Gastrocnemius medialis (tissue), 4 donors: ENCODE data around the gene NUDT17. TPM values are rescaled to one million over a fixed set of nuclear protein-coding genes. Genes with fewer than 3 reads are reported as not detected.

Source experiments
- ATAC-seq, 2 donors: fragments of 150-250 bp; one replicate each; pipeline ENCODE4 v1.9.1; 2016
- DNase-seq, 2 donors: peaks; one replicate each; pipeline ENCODE4 v3.0.0-alpha.2; 2019
- H3K27ac ChIP-seq, 4 donors: fragments of 200-600 bp; sonication (generic); 1 replicate in 1 of 4; 2 replicates in 3 of 4; pipeline ENCODE4 v1.5.1; 2016 to 2018; ENCODE audit warnings: mild to moderate bottlenecking in 2 of 4, moderate library complexity in 1 of 4
- H3K27me3 ChIP-seq, 3 donors: fragments of 200-600 bp; sonication (generic) in 2 of 3; 1 replicate in 1 of 3; 2 replicates in 2 of 3; pipeline versions ENCODE4 v1.5.1 to v1.6.0; 2016 to 2019; ENCODE audit warnings: mild to moderate bottlenecking in 1 of 3, moderate library complexity in 1 of 3
- H3K36me3 ChIP-seq, 2 donors: fragments of 200-600 bp; sonication (generic) in 1 of 2; one replicate each; pipeline ENCODE4 v1.5.1; 2017 to 2018
- H3K4me1 ChIP-seq, 2 donors: fragments of 200-600 bp; sonication (generic) in 1 of 2; one replicate each; pipeline ENCODE4 v1.5.1; 2016 to 2017; ENCODE audit warnings: mild to moderate bottlenecking in 2 of 2
- H3K4me3 ChIP-seq, 4 donors: fragments of 200-600 bp; sonication (generic) in 3 of 4; 1 replicate in 1 of 4; 2 replicates in 3 of 4; pipeline ENCODE4 v1.5.1; 2016 to 2019; ENCODE audit warnings: mild to moderate bottlenecking in 2 of 4
- H3K9me3 ChIP-seq, 3 donors: fragments of 200-600 bp; sonication (generic) in 2 of 3; 1 replicate in 1 of 3; 2 replicates in 2 of 3; pipeline ENCODE4 v1.5.1; 2016 to 2019
- CTCF ChIP-seq, 5 experiments: fragments of 450-650 bp in 3 of 5; fragments of 200-600 bp in 2 of 5; sonication (generic) in 2 of 5; IDR thresholded peaks in 4 of 5; conservative IDR thresholded peaks in 1 of 5; 1 replicate in 4 of 5; 2 replicates in 1 of 5; pipeline ENCODE4 v1.5.1; 2016 to 2019; ENCODE audit warnings: antibody characterized with exemption in 5 of 5, mild to moderate bottlenecking in 3 of 5, moderate library complexity in 3 of 5
- POLR2A ChIP-seq, 2 donors: fragments of 450-650 bp; IDR thresholded peaks; one replicate each; pipeline ENCODE4 v1.6.1; 2017; ENCODE audit warnings: antibody characterized with exemption in 2 of 2, mild to moderate bottlenecking in 2 of 2, moderate library complexity in 2 of 2
- in situ Hi-C, 4 donors: fragments of 200-750 bp; cut with MboI; loops; one replicate each; pipeline versions ENCODE4 v1.15.0 to v1.8.0; 2017; ENCODE audit warnings: low sequenced_read_pairs in 4 of 4
- intact Hi-C: fragments of 100-400 bp; cut with DNase I; formaldehyde crosslinking; loops from one replicate; pipeline ENCODE4 v1.15.1; 2023; ENCODE audit warnings: low total_unique reads
- total RNA-seq, 4 donors: library from RNA; depleted of rRNA; stranded (reverse); fragments of >200 nt; gene quantifications; one replicate each; pipeline versions ENCODE4 v1.1.0 to v1.2.3, GENCODE V29; 2016

The NUDT17 gene
- total RNA-seq, 4 donors from 2014 or later: 0.46 to 2.2 (median 0.51) TPM; not detected in 1

DNA sequence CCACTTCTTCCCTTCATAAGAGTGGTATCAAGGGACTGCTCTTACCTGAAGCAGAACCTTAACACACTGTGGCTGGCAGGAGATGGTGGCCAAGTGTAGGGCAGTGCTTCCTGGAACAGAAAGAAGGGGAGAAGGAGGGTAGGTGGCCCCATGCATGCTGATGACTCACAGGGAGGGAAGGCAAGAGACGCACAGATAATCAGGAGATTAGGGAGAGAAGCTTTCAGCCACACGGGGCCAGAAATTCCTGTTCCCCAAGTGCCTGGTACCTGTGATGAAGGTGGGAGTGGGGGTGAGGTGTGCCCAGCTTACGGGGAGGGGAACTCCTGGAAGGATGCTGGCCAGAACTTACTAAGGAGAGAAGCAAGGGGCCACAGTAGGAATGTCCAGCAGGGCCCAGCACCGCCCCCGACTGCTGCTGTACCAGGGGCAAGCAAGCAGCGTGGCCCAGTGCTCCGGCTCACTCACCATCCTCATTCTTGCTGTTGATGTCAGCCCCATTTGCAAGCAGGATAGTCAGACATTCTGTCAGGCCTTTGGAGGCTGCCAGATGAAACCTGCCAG, 32.6 kb downstream of the NUDT17 start:
- no peak for DNase-seq
- intact Hi-C loops: loop anchor here (10.0 kb wide), 1 partner anchor 53 kb away; the partner anchor contains the start of genes POLR3C and RNF115

GRCh38 chr1:145878724-145879123, 33.3 kb downstream of the NUDT17 start:
- in situ Hi-C loops (no loop called here), intact Hi-C loops (loop anchor here (10.0 kb wide), 1 partner anchor 54 kb away; the partner anchor contains the start of genes POLR3C and RNF115)
- Histone ChIP-seq H3K4me1 (no peaks in the 10 kb centered on the region), H3K36me3 (no peaks in the 10 kb centered on the region), H3K27ac (no peak overlapping the region), H3K27me3 (no peaks in the 10 kb centered on the region), H3K4me3 (no peak overlapping the region), H3K9me3 (no peaks in the 10 kb centered on the region)
- ATAC-seq: no peak
- no peak for TF ChIP-seq CTCF (IDR thresholded peaks at IDR 0.05 in 4 of 5, conservative IDR thresholded peaks at IDR 0.05 in 1 of 5)
- no peak for TF ChIP-seq POLR2A (IDR thresholded peaks at IDR 0.05)
- DNase-seq: no peak

More for the DNA sequence above, 32.6 kb downstream of the NUDT17 start:
- Histone ChIP-seq H3K27ac (no peak overlapping the region), H3K36me3 (no peaks in the 10 kb centered on the region), H3K9me3 (no peaks in the 10 kb centered on the region), H3K4me1 (peaks cover under 1% of the 10 kb centered on the region in 2 donors), H3K27me3 (no peaks in the 10 kb centered on the region), H3K4me3 (no peak overlapping the region)
- ATAC-seq: no peak
- TF ChIP-seq CTCF (IDR thresholded peaks at IDR 0.05 in 4 of 5, conservative IDR thresholded peaks at IDR 0.05 in 1 of 5) (no peak), POLR2A (IDR thresholded peaks at IDR 0.05) (no peak)
- in situ Hi-C loops: no loop called here

GRCh38 chr1:145879775-145880174, 34.3 kb downstream of the NUDT17 start:
- in situ Hi-C loops: no loop called here
- no peak overlapping the region for H3K27ac ChIP-seq
- TF ChIP-seq POLR2A (IDR thresholded peaks at IDR 0.05): no peak
- TF ChIP-seq CTCF (IDR thresholded peaks at IDR 0.05 in 4 of 5, conservative IDR thresholded peaks at IDR 0.05 in 1 of 5): no peak
- ATAC-seq (no peak), DNase-seq (no peak)
- intact Hi-C loops: loop anchor here (10.0 kb wide), 1 partner anchor 55 kb away; the partner anchor contains the start of genes POLR3C and RNF115
- no peak overlapping the region for H3K4me3 ChIP-seq
- H3K36me3 ChIP-seq: no peaks in the 10 kb centered on the region
- H3K9me3 ChIP-seq: no peaks in the 10 kb centered on the region
- H3K27me3 ChIP-seq: no peaks in the 10 kb centered on the region
- no peaks in the 10 kb centered on the region for H3K4me1 ChIP-seq

DNA sequence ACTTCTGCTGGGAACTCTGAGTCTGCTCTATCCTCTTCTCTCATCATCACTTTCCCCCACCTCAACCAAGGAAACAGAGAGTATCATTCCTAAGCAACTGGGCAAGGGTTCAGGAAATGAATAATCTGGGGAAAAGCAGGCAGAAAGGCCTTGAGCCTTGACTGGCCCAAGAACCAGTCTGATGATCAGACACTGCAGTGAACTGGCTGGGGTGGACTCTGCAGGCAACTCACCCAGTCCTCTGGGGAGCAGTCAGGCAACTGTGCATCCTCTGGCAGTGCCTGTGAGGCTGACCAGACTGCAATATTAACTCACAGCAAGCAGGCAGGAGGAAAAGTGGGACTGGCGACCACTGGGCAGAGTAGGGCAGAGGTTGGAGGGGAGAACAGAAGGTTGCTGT, 39.2 kb downstream of the NUDT17 start:
- intact Hi-C loops: no loop called here
- in situ Hi-C loops: no loop called here
- ATAC-seq (no peak), DNase-seq (no peak)
- TF ChIP-seq POLR2A (IDR thresholded peaks at IDR 0.05) (no peak), CTCF (IDR thresholded peaks at IDR 0.05 in 4 of 5, conservative IDR thresholded peaks at IDR 0.05 in 1 of 5) (no peak)
- Histone ChIP-seq H3K36me3 (no peaks in the 10 kb centered on the region), H3K27ac (no peak overlapping the region), H3K27me3 (no peaks in the 10 kb centered on the region), H3K9me3 (no peaks in the 10 kb centered on the region), H3K4me3 (no peak overlapping the region), H3K4me1 (peaks cover 10% of the 10 kb centered on the region in 2 donors)
